HCT116 (cell line): ENCODE measurements around the gene PABPC5. TPM values are rescaled to one million over a fixed set of nuclear protein-coding genes. Genes with fewer than 3 reads are reported as not detected.

Experiments
- ATAC-seq: fragments of 200-7000 bp; cut with Tn5 transposase; 2 replicates; pipeline ENCODE4 v1.9.1; 2020; ENCODE audit warnings: mild to moderate bottlenecking, moderate library complexity
- BruUV-seq: library from RNA; stranded (reverse); fragments of 400-500 nt; replicated peaks from 2 replicates; lab custom pipeline; 2021; lab: Mats Ljungman, UMichigan
- CTCF ChIA-PET: fragments of 300-600 bp; sonication (Branson Sonifier 250); formaldehyde crosslinking; loops from one replicate; lab custom pipeline; 2021; ENCODE audit warnings: antibody characterized with exemption; lab: Charles Lee
- POLR2A ChIA-PET: fragments of 300-600, 350-600 bp; sonication (Branson Sonifier 250); formaldehyde crosslinking; loops from one replicate; lab custom pipeline; 2021; ENCODE audit warnings: antibody characterized with exemption; lab: Charles Lee
- RAD21 ChIA-PET, 2 experiments: fragments of 300-600 bp; sonication (Branson Sonifier 250); formaldehyde crosslinking; loops; one replicate each; lab custom pipeline; 2023; ENCODE audit warnings: low total read pairs in 2 of 2; ENCODE audit not compliant: uncharacterized antibody in 2 of 2, unreplicated experiment in 2 of 2, low non-redundant PET in 1 of 2; lab: Charles Lee
- DNase-seq: peaks from one replicate; pipeline ENCODE4 v3.0.0-alpha.2; 2010; ENCODE audit warnings: low read depth, low spot score
- H2AFZ ChIP-seq: fragments of 200-600 bp; shearing (Covaris generic), sonication (generic); 2 replicates; pipeline ENCODE4 v1.6.1; 2017; ENCODE audit warnings: low read depth, mixed run types, mixed read lengths, antibody characterized with exemption, low read length; ENCODE audit not compliant: poor library complexity, severe bottlenecking
- H3K27ac ChIP-seq: 2 replicates; pipeline ENCODE4 v1.5.1; 2012; ENCODE audit warnings: low read depth, low read length
- H3K27me3 ChIP-seq: fragments of 200-600 bp; sonication (generic); 2 replicates; pipeline ENCODE4 v1.6.1; 2016; ENCODE audit warnings: mixed run types, low read length, mixed read lengths; ENCODE audit not compliant: insufficient read depth
- H3K36me3 ChIP-seq, 2 experiments: fragments of 200-500 bp in 1 of 2; fragments of 200-600 bp in 1 of 2; sonication (Bioruptor generic) in 1 of 2; sonication (generic) in 1 of 2; 2 replicates each; pipeline versions ENCODE4 v1.5.1 to v1.6.1; 2014 to 2016; ENCODE audit warnings: low read length in 2 of 2, inconsistent platforms in 1 of 2, mixed read lengths in 1 of 2, mixed run types in 1 of 2; ENCODE audit not compliant: insufficient read depth in 2 of 2, control insufficient read depth in 1 of 2
- H3K4me1 ChIP-seq, 2 experiments: fragments of 200-600 bp in 1 of 2; sonication (generic) in 1 of 2; 2 replicates each; pipeline versions ENCODE4 v1.5.1 to v1.6.1; 2012 to 2017; ENCODE audit warnings: low read length in 2 of 2, inconsistent platforms in 1 of 2, mild to moderate bottlenecking in 1 of 2, mixed read lengths in 1 of 2, mixed run types in 1 of 2, moderate library complexity in 1 of 2; ENCODE audit not compliant: insufficient read depth in 2 of 2, control insufficient read depth in 1 of 2
- H3K4me2 ChIP-seq: fragments of 200-600 bp; sonication (generic); 2 replicates; pipeline ENCODE4 v1.6.1; 2017; ENCODE audit warnings: mixed run types, low read length, mixed read lengths
- H3K4me3 ChIP-seq, 2 experiments: fragments of 200-600 bp in 1 of 2; sonication (generic) in 1 of 2; replicated peaks in 1 of 2; 2 replicates each; pipeline ENCODE4 v1.5.1; 2011 to 2016; ENCODE audit warnings: low read length in 2 of 2, control low read depth in 1 of 2, low read depth in 1 of 2, mild to moderate bottlenecking in 1 of 2, mixed read lengths in 1 of 2, mixed run types in 1 of 2
- H3K79me2 ChIP-seq: fragments of 200-600 bp; sonication (generic); 2 replicates; pipeline ENCODE4 v1.6.1; 2017; ENCODE audit warnings: mild to moderate bottlenecking, mixed run types, low read length, moderate library complexity, mixed read lengths; ENCODE audit not compliant: insufficient read depth
- H3K9ac ChIP-seq: fragments of 200-600 bp; sonication (generic); 2 replicates; pipeline ENCODE4 v1.6.1; 2016; ENCODE audit warnings: low read length, mixed read lengths
- H3K9me2 ChIP-seq: fragments of 200-600 bp; sonication (generic), shearing (Covaris generic); 2 replicates; pipeline ENCODE4 v1.6.1; 2017; ENCODE audit warnings: mixed run types, mild to moderate bottlenecking, moderate library complexity; ENCODE audit not compliant: insufficient read depth
- H3K9me3 ChIP-seq, 2 experiments: fragments of 200-500 bp in 1 of 2; fragments of 200-600 bp in 1 of 2; sonication (Bioruptor generic) in 1 of 2; sonication (generic) in 1 of 2; 2 replicates each; pipeline ENCODE4 v1.6.1; 2014 to 2017; ENCODE audit warnings: low read length in 2 of 2, mixed read lengths in 2 of 2, inconsistent platforms in 1 of 2, low read depth in 1 of 2, mild to moderate bottlenecking in 1 of 2, mixed run types in 1 of 2, moderate library complexity in 1 of 2; ENCODE audit not compliant: control insufficient read depth in 1 of 2, insufficient read depth in 1 of 2
- H4K20me1 ChIP-seq: fragments of 200-600 bp; sonication (generic), shearing (Covaris generic); 2 replicates; pipeline ENCODE4 v1.6.1; 2017; ENCODE audit warnings: mixed run types, mild to moderate bottlenecking, moderate library complexity; ENCODE audit not compliant: insufficient read depth
- CBX3 ChIP-seq: IDR thresholded peaks from 2 replicates; pipeline ENCODE4 v1.6.1; 2012; ENCODE audit warnings: low read depth
- CEBPB ChIP-seq: IDR thresholded peaks from 2 replicates; pipeline ENCODE4 v1.6.1; 2012; ENCODE audit warnings: low read depth
- EGR1 ChIP-seq: IDR thresholded peaks from 2 replicates; pipeline ENCODE4 v1.6.1; 2012; ENCODE audit warnings: low read depth
- EZH2 ChIP-seq: fragments of 200-600 bp; sonication (generic); IDR thresholded peaks from 2 replicates; pipeline ENCODE4 v1.6.1; 2017; ENCODE audit warnings: antibody characterized with exemption, mixed run types
- JUND ChIP-seq: IDR thresholded peaks from 2 replicates; pipeline ENCODE4 v1.6.1; 2012
- POLR2A ChIP-seq: IDR thresholded peaks from 2 replicates; pipeline ENCODE4 v1.7.0; 2011; ENCODE audit warnings: borderline replicate concordance; ENCODE audit not compliant: insufficient read depth, insufficient read length; ENCODE audit errors: extremely low read depth
- RAD21 ChIP-seq: IDR thresholded peaks from 2 replicates; pipeline ENCODE4 v1.6.1; 2012; ENCODE audit warnings: low read depth, mild to moderate bottlenecking
- SP1 ChIP-seq: IDR thresholded peaks from 2 replicates; pipeline ENCODE4 v1.6.1; 2012; ENCODE audit warnings: low read depth
- TCF7L2 ChIP-seq: IDR thresholded peaks from 2 replicates; pipeline ENCODE4 v1.7.0; 2011; ENCODE audit warnings: borderline replicate concordance, inconsistent platforms; ENCODE audit not compliant: insufficient read depth, insufficient read length; ENCODE audit errors: extremely low read depth
- ZFX ChIP-seq: fragments of 450-650 bp; IDR thresholded peaks from 2 replicates; pipeline ENCODE4 v1.6.1; 2017
- ZNF274 ChIP-seq: fragments of 200-500 bp; sonication (Bioruptor generic); IDR thresholded peaks from 2 replicates; pipeline ENCODE4 v1.6.1; 2014; ENCODE audit warnings: mild to moderate bottlenecking, low read depth, low read length, inconsistent platforms
- intact Hi-C: fragments of 100-400 bp; cut with micrococcal nuclease; formaldehyde crosslinking; loops from 2 replicates; pipeline ENCODE4 v1.10.0; 2022
- total RNA-seq: library from RNA; stranded (reverse); gene quantifications from one replicate; pipeline ENCODE4 v1.2.1, GENCODE V29; 2021; ENCODE audit not compliant: unreplicated experiment
- TF ChIP-seq, protein P1 (sequence below): IDR thresholded peaks from 2 replicates; pipeline ENCODE4 v1.6.1; 2012; ENCODE audit warnings: low read depth
- TF ChIP-seq, protein P2 (sequence below): IDR thresholded peaks from 2 replicates; pipeline ENCODE4 v1.6.1; 2011; ENCODE audit warnings: mild to moderate bottlenecking, low read length, moderate library complexity; ENCODE audit not compliant: insufficient replicate concordance; ENCODE audit errors: extremely low read depth
- TF ChIP-seq, protein P3 (sequence below): IDR thresholded peaks from 2 replicates; pipeline ENCODE4 v1.6.1; 2012
- TF ChIP-seq, protein P4 (sequence below): IDR thresholded peaks from 2 replicates; pipeline ENCODE4 v1.6.1; 2012

The PABPC5 gene
- total RNA-seq, 1 experiment from 2014 or later = not detected

DNA sequence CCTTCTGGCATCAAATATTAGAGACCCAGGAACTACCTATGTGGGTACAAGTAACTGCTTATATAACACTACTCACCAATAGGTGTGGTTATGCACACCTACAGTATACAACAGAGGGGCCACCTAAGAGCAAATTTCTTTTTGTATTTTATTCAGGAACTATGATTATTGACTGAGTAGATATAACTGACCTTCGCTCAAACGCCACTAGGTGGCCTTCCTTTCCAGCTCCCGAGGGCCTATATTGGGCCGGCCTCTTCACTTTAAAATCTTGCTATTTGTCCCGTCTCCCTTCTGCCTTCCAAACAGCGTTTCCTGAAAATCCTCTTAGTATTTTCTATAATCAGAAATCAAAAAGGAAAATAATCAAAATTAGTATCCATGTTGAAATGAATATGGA is 19.9 kb upstream of the PABPC5 start:
- Histone ChIP-seq H2AFZ (no peak overlapping the region), H4K20me1 (no peaks in the 10 kb centered on the region), H3K27ac (no peak overlapping the region), H3K27me3 (no peaks in the 10 kb centered on the region), H3K9ac (no peak overlapping the region), H3K4me3 (no peak overlapping the region), H3K9me2 (no peaks in the 10 kb centered on the region), H3K79me2 (no peaks in the 10 kb centered on the region), H3K36me3 (no peaks in the 10 kb centered on the region), H3K4me1 (no peaks in the 10 kb centered on the region), H3K4me2 (no peak overlapping the region), H3K9me3 (no peaks in the 10 kb centered on the region)
- no TSS peak for BruUV-seq
- intact Hi-C loops = no loop called here
- ATAC-seq (no peak), DNase-seq (no peak)
- ChIA-PET POLR2A (no interaction called here), RAD21 (no interaction called here), CTCF (no interaction called here)
- TF ChIP-seq RAD21 (no peak), CBX3 (no peak), JUND (no peak), TCF7L2 (no peak), EZH2 (no peak)

DNA sequence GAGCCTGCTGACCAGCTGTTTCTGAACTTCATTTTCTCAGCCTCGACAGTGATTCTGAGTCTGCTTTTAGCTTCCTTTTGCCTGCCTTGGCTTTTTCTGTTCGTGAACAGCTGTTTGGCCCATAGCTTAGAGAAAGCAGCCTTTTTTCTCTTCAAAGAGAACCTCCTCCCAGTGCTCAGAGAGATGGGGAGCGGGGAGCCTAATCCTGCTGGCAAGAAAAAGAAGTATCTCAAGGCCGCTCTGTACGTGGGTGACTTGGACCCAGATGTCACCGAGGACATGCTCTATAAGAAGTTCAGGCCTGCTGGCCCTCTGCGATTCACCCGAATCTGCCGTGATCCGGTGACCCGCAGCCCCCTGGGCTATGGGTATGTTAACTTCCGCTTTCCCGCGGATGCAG is 756 bp downstream of the PABPC5 start:
- no peaks in the 10 kb centered on the region for H3K4me1 ChIP-seq
- RAD21 ChIA-PET = no interaction called here

More for the DNA sequence above, 756 bp downstream of the PABPC5 start:
- Histone ChIP-seq H2AFZ (no peak overlapping the region), H3K4me3 (no peak overlapping the region), H3K4me2 (no peak overlapping the region), H3K9ac (no peak overlapping the region), H3K36me3 (no peaks in the 10 kb centered on the region), H3K27me3 (no peaks in the 10 kb centered on the region), H3K79me2 (no peaks in the 10 kb centered on the region), H3K9me2 (no peaks in the 10 kb centered on the region), H3K9me3 (no peaks in the 10 kb centered on the region), H4K20me1 (no peaks in the 10 kb centered on the region), H3K27ac (no peak overlapping the region)
- intact Hi-C loops = no loop called here
- DNase-seq (no peak), ATAC-seq (no peak)
- POLR2A ChIA-PET = no interaction called here
- no TSS peak for BruUV-seq
- TF ChIP-seq RAD21 = no peak
- TF ChIP-seq, protein P1, sequence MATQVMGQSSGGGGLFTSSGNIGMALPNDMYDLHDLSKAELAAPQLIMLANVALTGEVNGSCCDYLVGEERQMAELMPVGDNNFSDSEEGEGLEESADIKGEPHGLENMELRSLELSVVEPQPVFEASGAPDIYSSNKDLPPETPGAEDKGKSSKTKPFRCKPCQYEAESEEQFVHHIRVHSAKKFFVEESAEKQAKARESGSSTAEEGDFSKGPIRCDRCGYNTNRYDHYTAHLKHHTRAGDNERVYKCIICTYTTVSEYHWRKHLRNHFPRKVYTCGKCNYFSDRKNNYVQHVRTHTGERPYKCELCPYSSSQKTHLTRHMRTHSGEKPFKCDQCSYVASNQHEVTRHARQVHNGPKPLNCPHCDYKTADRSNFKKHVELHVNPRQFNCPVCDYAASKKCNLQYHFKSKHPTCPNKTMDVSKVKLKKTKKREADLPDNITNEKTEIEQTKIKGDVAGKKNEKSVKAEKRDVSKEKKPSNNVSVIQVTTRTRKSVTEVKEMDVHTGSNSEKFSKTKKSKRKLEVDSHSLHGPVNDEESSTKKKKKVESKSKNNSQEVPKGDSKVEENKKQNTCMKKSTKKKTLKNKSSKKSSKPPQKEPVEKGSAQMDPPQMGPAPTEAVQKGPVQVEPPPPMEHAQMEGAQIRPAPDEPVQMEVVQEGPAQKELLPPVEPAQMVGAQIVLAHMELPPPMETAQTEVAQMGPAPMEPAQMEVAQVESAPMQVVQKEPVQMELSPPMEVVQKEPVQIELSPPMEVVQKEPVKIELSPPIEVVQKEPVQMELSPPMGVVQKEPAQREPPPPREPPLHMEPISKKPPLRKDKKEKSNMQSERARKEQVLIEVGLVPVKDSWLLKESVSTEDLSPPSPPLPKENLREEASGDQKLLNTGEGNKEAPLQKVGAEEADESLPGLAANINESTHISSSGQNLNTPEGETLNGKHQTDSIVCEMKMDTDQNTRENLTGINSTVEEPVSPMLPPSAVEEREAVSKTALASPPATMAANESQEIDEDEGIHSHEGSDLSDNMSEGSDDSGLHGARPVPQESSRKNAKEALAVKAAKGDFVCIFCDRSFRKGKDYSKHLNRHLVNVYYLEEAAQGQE = no peak
- TF ChIP-seq, protein P2, sequence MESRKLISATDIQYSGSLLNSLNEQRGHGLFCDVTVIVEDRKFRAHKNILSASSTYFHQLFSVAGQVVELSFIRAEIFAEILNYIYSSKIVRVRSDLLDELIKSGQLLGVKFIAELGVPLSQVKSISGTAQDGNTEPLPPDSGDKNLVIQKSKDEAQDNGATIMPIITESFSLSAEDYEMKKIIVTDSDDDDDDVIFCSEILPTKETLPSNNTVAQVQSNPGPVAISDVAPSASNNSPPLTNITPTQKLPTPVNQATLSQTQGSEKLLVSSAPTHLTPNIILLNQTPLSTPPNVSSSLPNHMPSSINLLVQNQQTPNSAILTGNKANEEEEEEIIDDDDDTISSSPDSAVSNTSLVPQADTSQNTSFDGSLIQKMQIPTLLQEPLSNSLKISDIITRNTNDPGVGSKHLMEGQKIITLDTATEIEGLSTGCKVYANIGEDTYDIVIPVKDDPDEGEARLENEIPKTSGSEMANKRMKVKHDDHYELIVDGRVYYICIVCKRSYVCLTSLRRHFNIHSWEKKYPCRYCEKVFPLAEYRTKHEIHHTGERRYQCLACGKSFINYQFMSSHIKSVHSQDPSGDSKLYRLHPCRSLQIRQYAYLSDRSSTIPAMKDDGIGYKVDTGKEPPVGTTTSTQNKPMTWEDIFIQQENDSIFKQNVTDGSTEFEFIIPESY = no peak
- no peak for TF ChIP-seq EGR1
- TF ChIP-seq, protein P3, sequence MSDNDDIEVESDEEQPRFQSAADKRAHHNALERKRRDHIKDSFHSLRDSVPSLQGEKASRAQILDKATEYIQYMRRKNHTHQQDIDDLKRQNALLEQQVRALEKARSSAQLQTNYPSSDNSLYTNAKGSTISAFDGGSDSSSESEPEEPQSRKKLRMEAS = no peak
- TF ChIP-seq SP1 = no peak
- no peak for TF ChIP-seq CBX3
- no peak for TF ChIP-seq EZH2
- TF ChIP-seq, protein P4, sequence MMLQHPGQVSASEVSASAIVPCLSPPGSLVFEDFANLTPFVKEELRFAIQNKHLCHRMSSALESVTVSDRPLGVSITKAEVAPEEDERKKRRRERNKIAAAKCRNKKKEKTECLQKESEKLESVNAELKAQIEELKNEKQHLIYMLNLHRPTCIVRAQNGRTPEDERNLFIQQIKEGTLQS = no peak
- no peak for TF ChIP-seq ZNF274
- TF ChIP-seq POLR2A = no peak
- no peak for TF ChIP-seq CEBPB
- no peak for TF ChIP-seq ZFX
- CTCF ChIA-PET = no interaction called here
